GM12878 (cell line): Measurements from ENCODE around the gene GNG12. TPM values are rescaled to one million over a fixed set of nuclear protein-coding genes. Genes with fewer than 3 reads are reported as not detected.
A peak's percentile ranks its signal among the peaks of the same experiment; 100 is the strongest.

Source experiments
- BACH1 ChIP-seq: fragments of 450-650 bp; IDR thresholded peaks from 2 replicates; pipeline ENCODE4 v1.6.1; 2017; ENCODE audit warnings: mild to moderate bottlenecking, borderline replicate concordance
- ELK1 ChIP-seq: IDR thresholded peaks from 2 replicates; pipeline ENCODE4 v1.6.1; 2012; ENCODE audit warnings: low read depth, low read length, improper control_type of control experiment
- EP300 ChIP-seq, 2 experiments: fragments of 150-350 bp in 1 of 2; IDR thresholded peaks; 2 replicates each; pipeline ENCODE4 v1.6.1; 2011 to 2012; ENCODE audit warnings: low read depth in 2 of 2, low read length in 2 of 2, borderline replicate concordance in 1 of 2, improper control_type of control experiment in 1 of 2, inconsistent platforms in 1 of 2; ENCODE audit not compliant: control insufficient read depth in 1 of 2
- ESRRA ChIP-seq: IDR thresholded peaks from 2 replicates; pipeline ENCODE4 v1.6.1; 2012; ENCODE audit warnings: mild to moderate bottlenecking, low read length, improper control_type of control experiment
- ETV6 ChIP-seq, 2 experiments: fragments of 450-650 bp in 1 of 2; IDR thresholded peaks in 1 of 2; conservative IDR thresholded peaks in 1 of 2; 2 replicates each; pipeline ENCODE4 v1.6.1; 2014; ENCODE audit warnings: antibody characterized with exemption in 1 of 2, borderline replicate concordance in 1 of 2, low read depth in 1 of 2, mild to moderate bottlenecking in 1 of 2, moderate library complexity in 1 of 2
- HDGF ChIP-seq: fragments of 450-650 bp; IDR thresholded peaks from 2 replicates; pipeline ENCODE4 v1.6.1; 2016; ENCODE audit warnings: antibody characterized with exemption
- IRF3 ChIP-seq: fragments of 450-650 bp; IDR thresholded peaks from 2 replicates; pipeline ENCODE4 v1.6.1; 2014; ENCODE audit warnings: mild to moderate bottlenecking
- IRF5 ChIP-seq: fragments of 450-650 bp; IDR thresholded peaks from 2 replicates; pipeline ENCODE4 v1.6.1; 2017; ENCODE audit warnings: borderline replicate concordance
- KLF5 ChIP-seq: fragments of 450-650 bp; IDR thresholded peaks from 2 replicates; pipeline ENCODE4 v1.6.1; 2014; ENCODE audit warnings: mild to moderate bottlenecking; ENCODE audit not compliant: partially characterized antibody
- MTA3 ChIP-seq: IDR thresholded peaks from 2 replicates; pipeline ENCODE4 v1.6.1; 2012; ENCODE audit warnings: low read length, inconsistent platforms, borderline replicate concordance
- NR2C2 ChIP-seq: IDR thresholded peaks from 2 replicates; pipeline ENCODE4 v1.6.1; 2011; ENCODE audit warnings: borderline replicate concordance, low read depth; ENCODE audit not compliant: control insufficient read depth, insufficient read length
- POU2F2 ChIP-seq: IDR thresholded peaks from 3 replicates; pipeline ENCODE4 v1.6.1; 2011; ENCODE audit warnings: low read depth, mild to moderate bottlenecking, low read length, borderline replicate concordance
- PRDM15 ChIP-seq: fragments of 450-650 bp; formaldehyde crosslinking; IDR thresholded peaks from 2 replicates; pipeline ENCODE4 v1.4.0; 2020; ENCODE audit warnings: mild to moderate bottlenecking, moderate library complexity
- SIN3A ChIP-seq: IDR thresholded peaks from 2 replicates; pipeline ENCODE4 v1.6.1; 2012; ENCODE audit warnings: low read depth, low read length, improper control_type of control experiment
- USF1 ChIP-seq: IDR thresholded peaks from 2 replicates; pipeline ENCODE4 v1.6.1; 2011; ENCODE audit warnings: borderline replicate concordance, low read depth, mild to moderate bottlenecking, moderate library complexity, mixed read lengths, low read length; ENCODE audit not compliant: insufficient read depth; ENCODE audit errors: extremely low read length
- USF2 ChIP-seq: IDR thresholded peaks from 2 replicates; pipeline ENCODE4 v1.6.1; 2011; ENCODE audit warnings: low read depth, low read length, improper control_type of control experiment, borderline replicate concordance
- polyA plus RNA-seq, 11 experiments: library from polyadenylated mRNA; depleted of rRNA in 4 of 11; unstranded in 6 of 11; stranded (reverse) in 5 of 11; fragments of >200 nt; fragmentation: Nextera tagmentation in 4 of 11; fragmentation: Illumina TruSeq in 1 of 11; extraction: Ambion mirVana in 4 of 11; extraction: Trizol in 1 of 11; gene quantifications; 1 replicate in 1 of 11; 2 replicates in 10 of 11; pipeline versions ENCODE4 v1.2.1 to v1.2.3, GENCODE V29; 2011 to 2016; ENCODE audit warnings: inconsistent platforms in 2 of 11, missing spikeins in 2 of 11, low read depth in 1 of 11
- total RNA-seq, 4 experiments: library from RNA; depleted of rRNA in 3 of 4; stranded (reverse); fragments of >200 nt in 3 of 4; fragmentation: Illumina TruSeq in 1 of 4; extraction: Trizol in 1 of 4; gene quantifications; 2 replicates each; pipeline versions ENCODE4 v1.2.1 to v1.2.3, GENCODE V29; 2013 to 2021

GNG12 gene
- total and polyA plus RNA-seq, 10 of the 15 experiments (the other 5 are each of a cell fraction or from before 2014, with no cell fraction given): 0.22 to 32.8 (median 0.35) TPM

GRCh38 chr1:67685067-67685557 lies 148.2 kb downstream of the GNG12 start, which contains the start of gene GADD45A (continued):
- TF ChIP-seq USF1: no peak
- peak; percentile 63 for TF ChIP-seq KLF5
- peak; percentile 61; the same call in 1 of the 2 replicates for TF ChIP-seq ESRRA
- TF ChIP-seq BACH1: peak; percentile 95
- 0 out of 4 replicates have a peak, but pooled peaks of 1 of the 2 experiments have one; percentile 36 for TF ChIP-seq EP300 (IDR thresholded peaks at IDR 0.05; ENCODE audit: borderline replicate concordance in 1 of 2, control insufficient read depth in 1 of 2, low read depth in 2 of 2, low read length in 2 of 2)
- TF ChIP-seq MTA3: no peak
- TF ChIP-seq NR2C2: no peak
- TF ChIP-seq POU2F2: peak; percentile 99
- peak; percentile 59 for TF ChIP-seq IRF3
- TF ChIP-seq PRDM15: no peak
- TF ChIP-seq SIN3A: no peak
- no peak for TF ChIP-seq ETV6 (conservative IDR thresholded peaks at IDR 0.05 in 1 of 2, IDR thresholded peaks at IDR 0.05 in 1 of 2; ENCODE audit: borderline replicate concordance in 1 of 2, low read depth in 1 of 2)
- no peak for TF ChIP-seq IRF5
- TF ChIP-seq ELK1: 0 out of 2 replicates have a peak, but pooled peaks have one; percentile 53
- TF ChIP-seq USF2: no peak
- peak; percentile 97 for TF ChIP-seq HDGF
